Gastrocnemius medialis (tissue), 4 donors: ENCODE measurements around the gene MEMO1. TPM values are rescaled to one million over a fixed set of nuclear protein-coding genes. Genes with fewer than 3 reads are reported as not detected.
A peak's percentile ranks its signal among the peaks of the same experiment; 100 is the strongest.
"Not testable (repeated sequence)": the region's sequence is repeated elsewhere in the genome, so short reads cannot be mapped to it uniquely, and the experiment has no call there.

Source experiments
- ATAC-seq, 2 donors: fragments of 150-250 bp; one replicate each; pipeline ENCODE4 v1.9.1; 2016
- DNase-seq, 2 donors: peaks; one replicate each; pipeline ENCODE4 v3.0.0-alpha.2; 2019
- H3K27ac ChIP-seq, 4 donors: fragments of 200-600 bp; sonication (generic); 1 replicate in 1 of 4; 2 replicates in 3 of 4; pipeline ENCODE4 v1.5.1; 2016 to 2018; ENCODE audit warnings: mild to moderate bottlenecking in 2 of 4, moderate library complexity in 1 of 4
- H3K27me3 ChIP-seq, 3 donors: fragments of 200-600 bp; sonication (generic) in 2 of 3; 1 replicate in 1 of 3; 2 replicates in 2 of 3; pipeline versions ENCODE4 v1.5.1 to v1.6.0; 2016 to 2019; ENCODE audit warnings: mild to moderate bottlenecking in 1 of 3, moderate library complexity in 1 of 3
- H3K36me3 ChIP-seq, 2 donors: fragments of 200-600 bp; sonication (generic) in 1 of 2; one replicate each; pipeline ENCODE4 v1.5.1; 2017 to 2018
- H3K4me1 ChIP-seq, 2 donors: fragments of 200-600 bp; sonication (generic) in 1 of 2; one replicate each; pipeline ENCODE4 v1.5.1; 2016 to 2017; ENCODE audit warnings: mild to moderate bottlenecking in 2 of 2
- H3K4me3 ChIP-seq, 4 donors: fragments of 200-600 bp; sonication (generic) in 3 of 4; 1 replicate in 1 of 4; 2 replicates in 3 of 4; pipeline ENCODE4 v1.5.1; 2016 to 2019; ENCODE audit warnings: mild to moderate bottlenecking in 2 of 4
- H3K9me3 ChIP-seq, 3 donors: fragments of 200-600 bp; sonication (generic) in 2 of 3; 1 replicate in 1 of 3; 2 replicates in 2 of 3; pipeline ENCODE4 v1.5.1; 2016 to 2019
- CTCF ChIP-seq, 5 experiments: fragments of 450-650 bp in 3 of 5; fragments of 200-600 bp in 2 of 5; sonication (generic) in 2 of 5; IDR thresholded peaks in 4 of 5; conservative IDR thresholded peaks in 1 of 5; 1 replicate in 4 of 5; 2 replicates in 1 of 5; pipeline ENCODE4 v1.5.1; 2016 to 2019; ENCODE audit warnings: antibody characterized with exemption in 5 of 5, mild to moderate bottlenecking in 3 of 5, moderate library complexity in 3 of 5
- POLR2A ChIP-seq, 2 donors: fragments of 450-650 bp; IDR thresholded peaks; one replicate each; pipeline ENCODE4 v1.6.1; 2017; ENCODE audit warnings: antibody characterized with exemption in 2 of 2, mild to moderate bottlenecking in 2 of 2, moderate library complexity in 2 of 2
- in situ Hi-C, 4 donors: fragments of 200-750 bp; cut with MboI; loops; one replicate each; pipeline versions ENCODE4 v1.15.0 to v1.8.0; 2017; ENCODE audit warnings: low sequenced_read_pairs in 4 of 4
- intact Hi-C: fragments of 100-400 bp; cut with DNase I; formaldehyde crosslinking; loops from one replicate; pipeline ENCODE4 v1.15.1; 2023; ENCODE audit warnings: low total_unique reads
- total RNA-seq, 4 donors: library from RNA; depleted of rRNA; stranded (reverse); fragments of >200 nt; gene quantifications; one replicate each; pipeline versions ENCODE4 v1.1.0 to v1.2.3, GENCODE V29; 2016

The MEMO1 gene
- total RNA-seq, 4 donors from 2014 or later, result 32.2 to 75.0 (median 50.0) TPM

- intact Hi-C loops, result no loop called here
- ATAC-seq (no peak), DNase-seq (no peak)
- no peak for TF ChIP-seq POLR2A (IDR thresholded peaks at IDR 0.05)
- no peak for TF ChIP-seq CTCF (IDR thresholded peaks at IDR 0.05 in 4 of 5, conservative IDR thresholded peaks at IDR 0.05 in 1 of 5)
- in situ Hi-C loops, result no loop called here
- H3K4me3 ChIP-seq, result no peak overlapping the region
- H3K27me3 ChIP-seq, result no peaks in the 10 kb centered on the region
- no peaks in the 10 kb centered on the region for H3K36me3 ChIP-seq
- peaks cover 8 to 17% of the 10 kb centered on the region in 2 donors for H3K4me1 ChIP-seq
- H3K27ac ChIP-seq, result no peak overlapping the region
- no peaks in the 10 kb centered on the region for H3K9me3 ChIP-seq
These were observed 45.7 kb downstream of the MEMO1 start for GRCh38 chr2:31965094-31965493.

DNA sequence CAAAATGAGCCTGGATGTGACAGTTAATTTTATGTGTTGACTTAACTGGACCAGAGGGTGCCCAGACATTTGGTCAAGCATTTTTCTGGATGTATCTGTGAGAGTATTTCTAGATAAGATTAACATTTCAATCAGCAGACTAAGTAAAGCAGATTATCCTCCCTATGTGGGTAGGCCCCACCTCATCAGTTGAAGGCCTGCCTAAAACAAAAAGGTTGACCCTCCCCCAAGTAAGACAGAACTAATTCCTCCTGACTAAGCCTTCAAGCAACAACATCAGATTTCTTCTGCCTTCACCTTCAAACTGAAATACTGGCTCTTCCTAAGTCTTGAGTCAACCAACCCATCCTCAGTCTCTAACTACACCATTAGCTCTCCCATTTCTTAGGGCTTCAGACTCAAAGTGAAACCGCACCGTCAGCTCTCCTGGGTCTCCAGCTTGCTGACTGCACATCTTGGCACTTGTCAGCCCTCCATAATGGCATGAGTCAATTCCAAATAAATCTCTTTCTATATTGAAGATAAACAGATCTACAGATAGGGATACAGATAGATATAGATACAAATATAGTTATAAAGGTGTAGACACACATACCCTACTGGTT, 47.9 kb downstream of the MEMO1 start:
- Histone ChIP-seq H3K9me3 (no peaks in the 10 kb centered on the region), H3K27me3 (no peaks in the 10 kb centered on the region), H3K27ac (no peak overlapping the region), H3K36me3 (no peaks in the 10 kb centered on the region), H3K4me3 (no peak overlapping the region), H3K4me1 (peaks cover 16 to 17% of the 10 kb centered on the region in 2 donors)
- no peak for ATAC-seq
- TF ChIP-seq CTCF (IDR thresholded peaks at IDR 0.05 in 4 of 5, conservative IDR thresholded peaks at IDR 0.05 in 1 of 5), result no peak
- no peak for TF ChIP-seq POLR2A (IDR thresholded peaks at IDR 0.05)
- peak; percentile 7 to 19 for DNase-seq
- in situ Hi-C loops (no loop called here), intact Hi-C loops (no loop called here)

- H3K27ac ChIP-seq, result no peak overlapping the region
- no peaks in the 10 kb centered on the region for H3K9me3 ChIP-seq
- intact Hi-C loops (no loop called here), in situ Hi-C loops (no loop called here)
- no peak overlapping the region for H3K4me3 ChIP-seq
- H3K36me3 ChIP-seq, result no peaks in the 10 kb centered on the region
- ATAC-seq (no peak), DNase-seq (no peak)
- TF ChIP-seq CTCF (IDR thresholded peaks at IDR 0.05 in 4 of 5, conservative IDR thresholded peaks at IDR 0.05 in 1 of 5), result no peak
- no peak for TF ChIP-seq POLR2A (IDR thresholded peaks at IDR 0.05)
- H3K27me3 ChIP-seq, result no peaks in the 10 kb centered on the region
- peaks cover 16 to 17% of the 10 kb centered on the region in 2 donors for H3K4me1 ChIP-seq
These were observed 52.6 kb downstream of the MEMO1 start for GRCh38 chr2:31958140-31958717.

- Histone ChIP-seq H3K27ac (no peak overlapping the region), H3K9me3 (no peaks in the 10 kb centered on the region), H3K4me1 (peaks cover 16 to 17% of the 10 kb centered on the region in 2 donors), H3K36me3 (no peaks in the 10 kb centered on the region), H3K4me3 (no peak overlapping the region), H3K27me3 (no peaks in the 10 kb centered on the region)
- TF ChIP-seq POLR2A (IDR thresholded peaks at IDR 0.05) (no peak), CTCF (IDR thresholded peaks at IDR 0.05 in 4 of 5, conservative IDR thresholded peaks at IDR 0.05 in 1 of 5) (no peak)
- intact Hi-C loops, result no loop called here
- ATAC-seq (no peak), DNase-seq (no peak)
- in situ Hi-C loops, result no loop called here
These were observed 53.3 kb downstream of the MEMO1 start for GRCh38 chr2:31957354-31958139.

- ATAC-seq, H3K36me3 ChIP-seq, H3K4me3 ChIP-seq, H3K9me3 ChIP-seq, in situ Hi-C loops, DNase-seq, H3K27me3 ChIP-seq, H3K27ac ChIP-seq, intact Hi-C loops: not testable (repeated sequence)
- H3K4me1 ChIP-seq, result peaks cover 16 to 17% of the 10 kb centered on the region in 2 donors
These were observed 53.9 kb downstream of the MEMO1 start for GRCh38 chr2:31956934-31957333.
